ENCODE results near the gene MARCHF10. TPM values are rescaled to one million over a fixed set of nuclear protein-coding genes. Genes with fewer than 3 reads are reported as not detected.
"Not testable (repeated sequence)": the region's sequence is repeated elsewhere in the genome, so short reads cannot be mapped to it uniquely, and the experiment has no call there.

Gene MARCHF10
- total and polyA plus RNA-seq, 7 donors, result 0.09 to 2.1 (median 0.71) TPM; not detected in 2

- Histone ChIP-seq H3K27ac (no peak overlapping the region), H3K4me1 (no peaks in the 10 kb centered on the region), H3K4me3 (no peak overlapping the region), H3K9me3 (no peaks in the 10 kb centered on the region), H3K27me3 (no peaks in the 10 kb centered on the region), H3K36me3 (no peaks in the 10 kb centered on the region)
- TF ChIP-seq EP300 (IDR thresholded peaks at IDR 0.05) (no peak), POLR2A (IDR thresholded peaks at IDR 0.05) (no peak), POLR2AphosphoS5 (IDR thresholded peaks at IDR 0.05) (no peak)
- TF ChIP-seq, protein P1, sequence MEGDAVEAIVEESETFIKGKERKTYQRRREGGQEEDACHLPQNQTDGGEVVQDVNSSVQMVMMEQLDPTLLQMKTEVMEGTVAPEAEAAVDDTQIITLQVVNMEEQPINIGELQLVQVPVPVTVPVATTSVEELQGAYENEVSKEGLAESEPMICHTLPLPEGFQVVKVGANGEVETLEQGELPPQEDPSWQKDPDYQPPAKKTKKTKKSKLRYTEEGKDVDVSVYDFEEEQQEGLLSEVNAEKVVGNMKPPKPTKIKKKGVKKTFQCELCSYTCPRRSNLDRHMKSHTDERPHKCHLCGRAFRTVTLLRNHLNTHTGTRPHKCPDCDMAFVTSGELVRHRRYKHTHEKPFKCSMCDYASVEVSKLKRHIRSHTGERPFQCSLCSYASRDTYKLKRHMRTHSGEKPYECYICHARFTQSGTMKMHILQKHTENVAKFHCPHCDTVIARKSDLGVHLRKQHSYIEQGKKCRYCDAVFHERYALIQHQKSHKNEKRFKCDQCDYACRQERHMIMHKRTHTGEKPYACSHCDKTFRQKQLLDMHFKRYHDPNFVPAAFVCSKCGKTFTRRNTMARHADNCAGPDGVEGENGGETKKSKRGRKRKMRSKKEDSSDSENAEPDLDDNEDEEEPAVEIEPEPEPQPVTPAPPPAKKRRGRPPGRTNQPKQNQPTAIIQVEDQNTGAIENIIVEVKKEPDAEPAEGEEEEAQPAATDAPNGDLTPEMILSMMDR (IDR thresholded peaks at IDR 0.05), result no peak
- WGBS, 2 donors, result 81 to 83% methylated on average over 19 of the region's 19 CpGs
- no peak for DNase-seq
- intact Hi-C loops (cut with DNase I), result no loop called here
Measured at GRCh38 chr17:62693616-62694409, 114.3 kb downstream of the MARCHF10 start.

- Histone ChIP-seq H3K27me3 (no peaks in the 10 kb centered on the region), H3K27ac (no peak overlapping the region), H3K4me3 (no peak overlapping the region), H3K36me3 (no peaks in the 10 kb centered on the region), H3K4me1 (no peaks in the 10 kb centered on the region), H3K9me3 (no peaks in the 10 kb centered on the region)
- WGBS, 2 donors, result 69 to 78% methylated on average over 14 of the region's 14 CpGs
- DNase-seq, result no peak
- TF ChIP-seq EP300 (IDR thresholded peaks at IDR 0.05) (no peak), POLR2AphosphoS5 (IDR thresholded peaks at IDR 0.05) (no peak), POLR2A (IDR thresholded peaks at IDR 0.05) (no peak)
- TF ChIP-seq, protein P1 (IDR thresholded peaks at IDR 0.05), result no peak
- intact Hi-C loops (cut with DNase I), result no loop called here
Measured at GRCh38 chr17:62692721-62693431, 115.2 kb downstream of the MARCHF10 start.

GRCh38 chr17:62692159-62692651, 115.9 kb downstream of the MARCHF10 start:
- TF ChIP-seq POLR2AphosphoS5 (IDR thresholded peaks at IDR 0.05), result no peak
- TF ChIP-seq EP300 (IDR thresholded peaks at IDR 0.05), result no peak
- TF ChIP-seq, protein P1 (IDR thresholded peaks at IDR 0.05), result no peak
- no peak for TF ChIP-seq POLR2A (IDR thresholded peaks at IDR 0.05)
- H3K27ac ChIP-seq, result no peak overlapping the region
- no peak overlapping the region for H3K4me3 ChIP-seq
- H3K9me3 ChIP-seq, result no peaks in the 10 kb centered on the region
- no peaks in the 10 kb centered on the region for H3K4me1 ChIP-seq
- 91 to 94% methylated on average over 20 of the region's 20 CpGs for WGBS, 2 donors
- no peak for DNase-seq
- no peaks in the 10 kb centered on the region for H3K36me3 ChIP-seq
- no peaks in the 10 kb centered on the region for H3K27me3 ChIP-seq
- intact Hi-C loops (cut with DNase I), result no loop called here

DNA sequence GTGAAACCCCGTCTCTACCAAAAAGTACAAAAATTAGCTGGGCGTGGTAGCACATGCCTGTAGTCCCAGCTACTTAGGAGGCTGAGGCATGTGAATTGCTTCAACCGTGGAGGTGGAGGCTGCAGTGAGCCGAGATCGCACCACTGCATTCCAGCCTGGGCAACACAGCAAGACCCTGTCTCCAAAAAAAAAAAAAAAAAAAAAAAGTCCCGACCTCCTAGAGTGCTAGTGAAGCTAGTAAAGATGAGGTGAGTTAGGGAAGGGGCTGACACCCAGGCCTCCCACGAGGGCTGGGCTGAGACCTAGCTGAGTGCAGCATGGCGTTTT, 116.6 kb downstream of the MARCHF10 start:
- DNase-seq; H3K27me3 ChIP-seq; H3K4me3 ChIP-seq; H3K27ac ChIP-seq; intact Hi-C loops (cut with DNase I); H3K4me1 ChIP-seq; H3K9me3 ChIP-seq; H3K36me3 ChIP-seq: not testable (repeated sequence)
- WGBS, 2 donors, result 81 to 86% methylated on average over 8 of the region's 8 CpGs

GRCh38 chr17:62690168-62690897, 117.8 kb downstream of the MARCHF10 start:
- WGBS, 2 donors, result 78 to 89% methylated on average over 19 of the region's 19 CpGs
- Histone ChIP-seq H3K27me3 (no peaks in the 10 kb centered on the region), H3K4me3 (no peak overlapping the region), H3K27ac (no peak overlapping the region), H3K4me1 (no peaks in the 10 kb centered on the region), H3K9me3 (no peaks in the 10 kb centered on the region), H3K36me3 (no peaks in the 10 kb centered on the region)
- TF ChIP-seq, protein P1 (IDR thresholded peaks at IDR 0.05), result no peak
- no peak for TF ChIP-seq POLR2A (IDR thresholded peaks at IDR 0.05)
- TF ChIP-seq EP300 (IDR thresholded peaks at IDR 0.05), result no peak
- no peak for TF ChIP-seq POLR2AphosphoS5 (IDR thresholded peaks at IDR 0.05)
- intact Hi-C loops (cut with DNase I), result no loop called here
- no peak for DNase-seq
